ENCODE data around the gene GLRA2. TPM values are rescaled to one million over a fixed set of nuclear protein-coding genes. Genes with fewer than 3 reads are reported as not detected.

Gene GLRA2
- total and polyA plus RNA-seq, 2 of the 13 experiments (the other 11 are each of a cell fraction or from before 2014, with no cell fraction given): not detected

DNA sequence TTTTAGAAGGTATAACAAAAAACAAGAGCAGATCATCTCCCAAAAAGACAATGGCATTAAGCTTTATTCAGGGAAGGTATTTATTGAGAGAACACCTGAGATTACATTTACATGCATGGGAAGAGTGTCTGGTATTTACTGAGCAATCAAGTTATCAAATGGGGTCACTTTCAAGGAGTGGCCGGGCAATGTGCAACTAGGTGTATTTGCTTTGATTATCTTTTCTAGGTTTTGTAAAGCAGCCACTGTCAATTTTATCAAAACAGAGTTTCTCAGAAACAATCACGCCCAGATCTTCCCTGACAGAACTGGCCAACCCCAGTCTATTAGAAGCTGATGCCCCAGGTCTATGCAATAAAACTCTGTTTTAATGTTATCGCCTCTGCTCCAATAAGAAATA is 169.5 kb downstream of the GLRA2 start:
- Histone ChIP-seq H3K27me3 (ENCODE audit: control insufficient read depth in 1 of 2, insufficient read depth in 2 of 2, low read length in 2 of 2) (no peaks in the 10 kb centered on the region), H3K9ac (ENCODE audit: insufficient read depth, low read depth, low read length) (no peak overlapping the region), H3K9me3 (ENCODE audit: low read length) (no peaks in the 10 kb centered on the region), H3K27ac (ENCODE audit: extremely low read length, insufficient read depth, low read length) (no peak overlapping the region), H3K79me2 (ENCODE audit: insufficient read depth, low read length) (no peaks in the 10 kb centered on the region), H4K20me1 (ENCODE audit: insufficient read depth, low read length) (no peaks in the 10 kb centered on the region), H3K4me3 (replicated peaks in 1 of 3; ENCODE audit: insufficient read depth in 1 of 3, low read depth in 2 of 3, low read length in 3 of 3) (no peak overlapping the region), H3K4me2 (ENCODE audit: low read depth, low read length) (no peak overlapping the region), H2AFZ (ENCODE audit: low read length) (no peak overlapping the region), H3K36me3 (replicated peaks in 1 of 2; ENCODE audit: control insufficient read depth in 1 of 2, insufficient read depth in 2 of 2, low read length in 2 of 2) (no peaks in the 10 kb centered on the region), H3K4me1 (ENCODE audit: insufficient read depth, low read length) (no peaks in the 10 kb centered on the region)
- ChIA-PET CTCF (ENCODE audit: low intra/inter-chr PET ratio, low total read pairs) (no interaction called here), POLR2A (no interaction called here)
- DNase-seq (ENCODE audit: low spot score): no peak
- FAIRE-seq: no peak
- intact Hi-C loops (cut with micrococcal nuclease; ENCODE audit: unreplicated experiment) (loop anchor here (5.0 kb wide), 1 partner anchor 264 kb away; no protein-coding TSS in a partner anchor), in situ Hi-C loops (cut with HindIII; ENCODE audit: extremely low pct_ligation_motif_present, low pct_unique_long_range_greater_than_20kb) (no loop called here)
- no peak for ATAC-seq
- 90% methylated on average over 2 of the region's 3 CpGs for WGBS (ENCODE audit: low lambda C conversion rate)
- no TSS peak for BruUV-seq (replicated peaks)
- TF ChIP-seq PRDM10 (CRISPR knock-in tag; IDR thresholded peaks at IDR 0.05; ENCODE audit: low read depth): no peak
- TF ChIP-seq, protein P1, sequence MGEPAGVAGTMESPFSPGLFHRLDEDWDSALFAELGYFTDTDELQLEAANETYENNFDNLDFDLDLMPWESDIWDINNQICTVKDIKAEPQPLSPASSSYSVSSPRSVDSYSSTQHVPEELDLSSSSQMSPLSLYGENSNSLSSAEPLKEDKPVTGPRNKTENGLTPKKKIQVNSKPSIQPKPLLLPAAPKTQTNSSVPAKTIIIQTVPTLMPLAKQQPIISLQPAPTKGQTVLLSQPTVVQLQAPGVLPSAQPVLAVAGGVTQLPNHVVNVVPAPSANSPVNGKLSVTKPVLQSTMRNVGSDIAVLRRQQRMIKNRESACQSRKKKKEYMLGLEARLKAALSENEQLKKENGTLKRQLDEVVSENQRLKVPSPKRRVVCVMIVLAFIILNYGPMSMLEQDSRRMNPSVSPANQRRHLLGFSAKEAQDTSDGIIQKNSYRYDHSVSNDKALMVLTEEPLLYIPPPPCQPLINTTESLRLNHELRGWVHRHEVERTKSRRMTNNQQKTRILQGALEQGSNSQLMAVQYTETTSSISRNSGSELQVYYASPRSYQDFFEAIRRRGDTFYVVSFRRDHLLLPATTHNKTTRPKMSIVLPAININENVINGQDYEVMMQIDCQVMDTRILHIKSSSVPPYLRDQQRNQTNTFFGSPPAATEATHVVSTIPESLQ (CRISPR knock-in tag; conservative IDR thresholded peaks at IDR 0.05): no peak
- TF ChIP-seq ZNF335 (CRISPR knock-in tag; IDR thresholded peaks at IDR 0.05): no peak
- TF ChIP-seq RNF2 (conservative IDR thresholded peaks at IDR 0.05; ENCODE audit: low read depth): no peak
- TF ChIP-seq CSRNP2 (CRISPR knock-in tag; conservative IDR thresholded peaks at IDR 0.05; ENCODE audit: low read depth): no peak
- TF ChIP-seq, protein P2, sequence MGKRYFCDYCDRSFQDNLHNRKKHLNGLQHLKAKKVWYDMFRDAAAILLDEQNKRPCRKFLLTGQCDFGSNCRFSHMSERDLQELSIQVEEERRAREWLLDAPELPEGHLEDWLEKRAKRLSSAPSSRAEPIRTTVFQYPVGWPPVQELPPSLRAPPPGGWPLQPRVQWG (CRISPR knock-in tag; IDR thresholded peaks at IDR 0.05; ENCODE audit: borderline replicate concordance, low read depth): no peak
- TF ChIP-seq ZBTB39 (CRISPR knock-in tag; IDR thresholded peaks at IDR 0.05): no peak
- no peak for TF ChIP-seq GABPA (IDR thresholded peaks at IDR 0.05; ENCODE audit: low read depth, low read length)
- TF ChIP-seq GABPA (CRISPR knock-in tag; IDR thresholded peaks at IDR 0.05; ENCODE audit: low read depth): no peak
- TF ChIP-seq KDM2A (CRISPR knock-in tag; IDR thresholded peaks at IDR 0.05; ENCODE audit: borderline replicate concordance, low read depth): no peak
- TF ChIP-seq, protein P3, sequence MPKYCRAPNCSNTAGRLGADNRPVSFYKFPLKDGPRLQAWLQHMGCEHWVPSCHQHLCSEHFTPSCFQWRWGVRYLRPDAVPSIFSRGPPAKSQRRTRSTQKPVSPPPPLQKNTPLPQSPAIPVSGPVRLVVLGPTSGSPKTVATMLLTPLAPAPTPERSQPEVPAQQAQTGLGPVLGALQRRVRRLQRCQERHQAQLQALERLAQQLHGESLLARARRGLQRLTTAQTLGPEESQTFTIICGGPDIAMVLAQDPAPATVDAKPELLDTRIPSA (CRISPR knock-in tag; IDR thresholded peaks at IDR 0.05; ENCODE audit: borderline replicate concordance): no peak
- no peak for TF ChIP-seq DNMT1 (CRISPR knock-in tag; IDR thresholded peaks at IDR 0.05)
- TF ChIP-seq ZNF569 (CRISPR knock-in tag; IDR thresholded peaks at IDR 0.05; ENCODE audit: borderline replicate concordance): no peak
- TF ChIP-seq NCOA1 (CRISPR knock-in tag; IDR thresholded peaks at IDR 0.05): no peak
